ENCODE data around the gene KIAA0586. TPM values are rescaled to one million over a fixed set of nuclear protein-coding genes. Genes with fewer than 3 reads are reported as not detected.
A peak's percentile ranks its signal among the peaks of the same experiment; 100 is the strongest.

KIAA0586 gene
- total and polyA plus RNA-seq, 2 donors (not counting 3 experiments of a cell fraction or from before 2014, with no cell fraction given): 7.4 to 25.9 TPM

DNA sequence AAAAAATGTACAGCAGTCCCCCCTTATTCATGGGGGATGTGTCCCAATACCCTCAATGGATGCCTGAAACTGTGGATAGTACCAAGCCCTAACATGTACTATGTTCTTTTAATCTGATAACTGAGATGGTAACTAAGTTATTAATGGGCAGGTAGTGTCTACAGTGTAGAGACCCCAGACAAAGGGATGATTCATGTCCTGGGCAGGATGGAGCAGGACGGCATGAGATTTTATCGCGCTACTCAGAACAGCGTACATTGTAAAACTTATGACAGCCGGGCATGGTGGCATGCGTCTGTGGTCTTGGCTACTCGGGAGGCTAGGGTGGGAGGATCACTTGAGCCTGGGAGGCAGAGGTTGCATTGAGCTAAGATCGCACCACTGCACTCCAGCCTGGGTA is 37.1 kb downstream of the KIAA0586 start:
- Histone ChIP-seq H3K27ac (ENCODE audit: insufficient read depth, low read depth, low read length) (no peak overlapping the region), H3K79me2 (ENCODE audit: control insufficient read depth, insufficient read depth, low read length) (no peaks in the 10 kb centered on the region), H3K9ac (replicated peaks; ENCODE audit: extremely low read depth, insufficient read depth, low read length) (no peak overlapping the region), H3K4me2 (ENCODE audit: insufficient read depth, low read length) (no peak overlapping the region), H3K9me1 (replicated peaks; ENCODE audit: control insufficient read depth, extremely low read depth, insufficient read depth, low read length) (no peaks in the 10 kb centered on the region), H3K4me1 (ENCODE audit: control insufficient read depth, extremely low read depth, insufficient read depth, low read length) (peaks cover 3% of the 10 kb centered on the region), H2AFZ (ENCODE audit: low read depth, low read length) (no peak overlapping the region), H3K27me3 (ENCODE audit: control insufficient read depth in 2 of 2, insufficient read depth in 2 of 2, low read length in 2 of 2) (no peaks in the 10 kb centered on the region), H3K4me3 (replicated peaks in 1 of 3; ENCODE audit: insufficient read depth in 1 of 3, low read depth in 1 of 3, low read length in 3 of 3) (no peak overlapping the region), H4K20me1 (replicated peaks; ENCODE audit: control insufficient read depth, extremely low read depth, insufficient read depth, low read length) (no peaks in the 10 kb centered on the region), H3K9me3 (replicated peaks; ENCODE audit: control insufficient read depth, insufficient read depth, low read length) (no peaks in the 10 kb centered on the region), H3K36me3 (ENCODE audit: control insufficient read depth in 2 of 2, extremely low read depth in 1 of 2, insufficient read depth in 2 of 2, low read length in 2 of 2) (peaks cover 6 to 7% of the 10 kb centered on the region in 2 experiments)
- FAIRE-seq (no peak), DNase-seq (ENCODE audit: low read depth, low spot score) (no peak)
- ChIA-PET POLR2A (no interaction called here), CTCF (no interaction called here)
- BruUV-seq (replicated peaks): no TSS peak
- no peak for TF ChIP-seq POLR2AphosphoS5 (IDR thresholded peaks at IDR 0.05; ENCODE audit: insufficient read depth, low read depth, low read length)
- TF ChIP-seq, protein P1, sequence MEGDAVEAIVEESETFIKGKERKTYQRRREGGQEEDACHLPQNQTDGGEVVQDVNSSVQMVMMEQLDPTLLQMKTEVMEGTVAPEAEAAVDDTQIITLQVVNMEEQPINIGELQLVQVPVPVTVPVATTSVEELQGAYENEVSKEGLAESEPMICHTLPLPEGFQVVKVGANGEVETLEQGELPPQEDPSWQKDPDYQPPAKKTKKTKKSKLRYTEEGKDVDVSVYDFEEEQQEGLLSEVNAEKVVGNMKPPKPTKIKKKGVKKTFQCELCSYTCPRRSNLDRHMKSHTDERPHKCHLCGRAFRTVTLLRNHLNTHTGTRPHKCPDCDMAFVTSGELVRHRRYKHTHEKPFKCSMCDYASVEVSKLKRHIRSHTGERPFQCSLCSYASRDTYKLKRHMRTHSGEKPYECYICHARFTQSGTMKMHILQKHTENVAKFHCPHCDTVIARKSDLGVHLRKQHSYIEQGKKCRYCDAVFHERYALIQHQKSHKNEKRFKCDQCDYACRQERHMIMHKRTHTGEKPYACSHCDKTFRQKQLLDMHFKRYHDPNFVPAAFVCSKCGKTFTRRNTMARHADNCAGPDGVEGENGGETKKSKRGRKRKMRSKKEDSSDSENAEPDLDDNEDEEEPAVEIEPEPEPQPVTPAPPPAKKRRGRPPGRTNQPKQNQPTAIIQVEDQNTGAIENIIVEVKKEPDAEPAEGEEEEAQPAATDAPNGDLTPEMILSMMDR (IDR thresholded peaks at IDR 0.05; ENCODE audit: extremely low read depth in 1 of 2, insufficient read depth in 1 of 2, low read depth in 1 of 2, low read length in 2 of 2): no peak
- TF ChIP-seq POLR2A (IDR thresholded peaks at IDR 0.05; ENCODE audit: low read depth, low read length): no peak
- TF ChIP-seq, protein P2, sequence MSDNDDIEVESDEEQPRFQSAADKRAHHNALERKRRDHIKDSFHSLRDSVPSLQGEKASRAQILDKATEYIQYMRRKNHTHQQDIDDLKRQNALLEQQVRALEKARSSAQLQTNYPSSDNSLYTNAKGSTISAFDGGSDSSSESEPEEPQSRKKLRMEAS (IDR thresholded peaks at IDR 0.05; ENCODE audit: insufficient read depth, insufficient read length): no peak
- no peak for TF ChIP-seq JUN (IDR thresholded peaks at IDR 0.05; ENCODE audit: borderline replicate concordance, insufficient read depth, insufficient read length, low read depth)
- TF ChIP-seq MYC (IDR thresholded peaks at IDR 0.05; ENCODE audit: low read depth, low read length): no peak
- dilution Hi-C loops (cut with MboI; ENCODE audit: extremely low pct_ligation_motif_present, low sequenced_read_pairs) (no loop called here), intact Hi-C loops (cut with micrococcal nuclease) (no loop called here)

DNA sequence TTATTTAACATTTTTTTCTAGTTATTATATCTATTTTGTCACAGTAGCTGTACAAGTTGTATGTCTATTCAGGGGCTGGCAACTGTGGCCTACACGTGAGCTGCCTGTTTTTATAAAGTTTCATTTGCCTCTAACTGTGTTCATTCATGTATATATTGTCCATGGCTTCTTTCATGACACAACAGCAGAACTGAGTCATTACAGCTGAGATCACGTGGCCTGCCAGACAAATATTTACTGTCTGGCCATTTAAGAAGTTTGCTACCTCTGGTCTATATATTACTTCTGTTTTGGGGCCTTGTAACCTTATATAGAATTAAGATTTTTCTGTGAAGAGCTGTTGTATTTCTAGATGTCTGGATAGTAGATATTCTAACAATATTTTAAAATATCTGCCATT is 37.9 kb downstream of the KIAA0586 start:
- no peak overlapping the region for H3K4me3 ChIP-seq (replicated peaks in 1 of 3; ENCODE audit: insufficient read depth in 1 of 3, low read depth in 1 of 3, low read length in 3 of 3)
- TF ChIP-seq JUN (IDR thresholded peaks at IDR 0.05; ENCODE audit: borderline replicate concordance, insufficient read depth, insufficient read length, low read depth): no peak
- peak; percentile 5 for TF ChIP-seq FOS (IDR thresholded peaks at IDR 0.05; ENCODE audit: borderline replicate concordance, insufficient read depth, low read length)
- intact Hi-C loops (cut with micrococcal nuclease) (no loop called here), dilution Hi-C loops (cut with MboI; ENCODE audit: extremely low pct_ligation_motif_present, low sequenced_read_pairs) (no loop called here)
- no peaks in the 10 kb centered on the region for H4K20me1 ChIP-seq (replicated peaks; ENCODE audit: control insufficient read depth, extremely low read depth, insufficient read depth, low read length)
- FAIRE-seq: no peak
- H3K27me3 ChIP-seq (ENCODE audit: control insufficient read depth in 2 of 2, insufficient read depth in 2 of 2, low read length in 2 of 2): no peaks in the 10 kb centered on the region
- POLR2A ChIA-PET: no interaction called here
- no peak overlapping the region for H3K4me2 ChIP-seq (ENCODE audit: insufficient read depth, low read length)
- H3K9me1 ChIP-seq (replicated peaks; ENCODE audit: control insufficient read depth, extremely low read depth, insufficient read depth, low read length): no peaks in the 10 kb centered on the region
- no peak overlapping the region for H2AFZ ChIP-seq (ENCODE audit: low read depth, low read length)
- no peak overlapping the region for H3K9ac ChIP-seq (replicated peaks; ENCODE audit: extremely low read depth, insufficient read depth, low read length)
- no peak overlapping the region for H3K27ac ChIP-seq (ENCODE audit: insufficient read depth, low read depth, low read length)
- H3K9me3 ChIP-seq (replicated peaks; ENCODE audit: control insufficient read depth, insufficient read depth, low read length): no peaks in the 10 kb centered on the region
- BruUV-seq (replicated peaks): no TSS peak
- DNase-seq (ENCODE audit: low read depth, low spot score): peak; percentile 10
- CTCF ChIA-PET: no interaction called here
- no peaks in the 10 kb centered on the region for H3K79me2 ChIP-seq (ENCODE audit: control insufficient read depth, insufficient read depth, low read length)
- H3K36me3 ChIP-seq (ENCODE audit: control insufficient read depth in 2 of 2, extremely low read depth in 1 of 2, insufficient read depth in 2 of 2, low read length in 2 of 2): peaks cover 6 to 7% of the 10 kb centered on the region in 2 experiments
- no peaks in the 10 kb centered on the region for H3K4me1 ChIP-seq (ENCODE audit: control insufficient read depth, extremely low read depth, insufficient read depth, low read length)
